Endodermal cell (in vitro differentiated cells): ENCODE results near the gene ASCC3. TPM values are rescaled to one million over a fixed set of nuclear protein-coding genes. Genes with fewer than 3 reads are reported as not detected.

Experiments
- DNase-seq: peaks from one replicate; pipeline ENCODE4 v3.0.0-alpha.2; 2017
- H3K27ac ChIP-seq: 2 replicates; pipeline ENCODE4 v1.5.1; 2013; ENCODE audit warnings: mild to moderate bottlenecking, low read depth, low read length, moderate library complexity
- H3K27me3 ChIP-seq: 2 replicates; pipeline ENCODE4 v1.6.1; 2013; ENCODE audit warnings: mild to moderate bottlenecking, low read length, moderate library complexity; ENCODE audit not compliant: insufficient read depth, control insufficient read depth, poor library complexity, severe bottlenecking
- H3K36me3 ChIP-seq: 2 replicates; pipeline ENCODE4 v1.7.0; 2013; ENCODE audit warnings: mild to moderate bottlenecking, low read length, moderate library complexity; ENCODE audit not compliant: control insufficient read depth, insufficient read depth
- H3K4me1 ChIP-seq: one replicate; pipeline ENCODE4 v1.7.0; 2013; ENCODE audit warnings: low read length; ENCODE audit not compliant: control insufficient read depth, insufficient read depth
- H3K4me3 ChIP-seq: 2 replicates; pipeline ENCODE4 v1.5.1; 2013; ENCODE audit warnings: mild to moderate bottlenecking, low read length, moderate library complexity
- H3K9ac ChIP-seq: 2 replicates; pipeline ENCODE4 v1.6.1; 2013; ENCODE audit warnings: mild to moderate bottlenecking, low read length, moderate library complexity; ENCODE audit not compliant: poor library complexity, severe bottlenecking; ENCODE audit errors: extremely low read depth
- H3K9me3 ChIP-seq: 2 replicates; pipeline ENCODE4 v1.6.1; 2013; ENCODE audit warnings: mild to moderate bottlenecking, low read length, moderate library complexity; ENCODE audit not compliant: control insufficient read depth
- H3K27ac Mint-ChIP-seq: 2 replicates; pipeline ENCODE4 v1.8.0; 2020; ENCODE audit warnings: mixed read lengths
- H3K27me3 Mint-ChIP-seq: 2 replicates; pipeline ENCODE4 v1.8.0; 2021; ENCODE audit warnings: mild to moderate bottlenecking, mixed read lengths; ENCODE audit not compliant: insufficient read depth
- H3K36me3 Mint-ChIP-seq: 2 replicates; pipeline ENCODE4 v1.8.0; 2020; ENCODE audit warnings: low read depth, mixed read lengths
- H3K4me1 Mint-ChIP-seq: 2 replicates; pipeline ENCODE4 v1.8.0; 2020; ENCODE audit warnings: mixed read lengths
- H3K4me3 Mint-ChIP-seq: 2 replicates; pipeline ENCODE4 v1.8.0; 2020; ENCODE audit warnings: mild to moderate bottlenecking, moderate library complexity, mixed read lengths
- H3K9me3 Mint-ChIP-seq: 2 replicates; pipeline ENCODE4 v1.8.0; 2020; ENCODE audit warnings: mild to moderate bottlenecking, mixed read lengths
- CTCF ChIP-seq: fragments of 200-600 bp; sonication (generic); conservative IDR thresholded peaks from 2 replicates; pipeline ENCODE4 v1.5.0; 2021; ENCODE audit warnings: antibody characterized with exemption, mild to moderate bottlenecking
- WGBS, 2 experiments: methylation state at CpG; one replicate each; pipeline versions ENCODE4 v1.1.5 to v1.1.7; 2013; ENCODE audit warnings: missing lambda C conversion rate in 2 of 2, mixed read lengths in 1 of 2; ENCODE audit not compliant: insufficient coverage in 1 of 2, insufficient read length in 1 of 2; 5-methylcytosine and 5-hydroxymethylcytosine counted together
- total RNA-seq, 2 donors: library from RNA; stranded (reverse); fragmentation: NEBNext Ultra II Directional in 1 of 2; extraction: Animal tissue kit (Norgen Biotek cat#: 25700) in 1 of 2; gene quantifications; 2 replicates in 1 of 2; 3 replicates in 1 of 2; pipeline ENCODE4 v1.2.1, GENCODE V29; 2021

Gene ASCC3
- total RNA-seq, 2 donors from 2014 or later = 40.0 to 41.1 TPM

- peaks cover 5% of the 10 kb centered on the region for H3K36me3 Mint-ChIP-seq
- no peak overlapping the region for H3K4me3 ChIP-seq
- H3K9ac ChIP-seq = no peak overlapping the region
- no peak overlapping the region for H3K27ac Mint-ChIP-seq
- no peaks in the 10 kb centered on the region for H3K27me3 Mint-ChIP-seq
- no peaks in the 10 kb centered on the region for H3K9me3 Mint-ChIP-seq
- no peaks in the 10 kb centered on the region for H3K27me3 ChIP-seq
- H3K4me1 ChIP-seq = no peaks in the 10 kb centered on the region
- no peak overlapping the region for H3K27ac ChIP-seq
- H3K9me3 ChIP-seq = no peaks in the 10 kb centered on the region
- peaks cover 2% of the 10 kb centered on the region for H3K4me1 Mint-ChIP-seq
- H3K36me3 ChIP-seq = peaks cover 10% of the 10 kb centered on the region
- H3K4me3 Mint-ChIP-seq = no peak overlapping the region
- no peak for DNase-seq
- WGBS, 2 experiments = 80 to 90% methylated on average over 1 to 2 of the region's 2 CpGs
- no peak for TF ChIP-seq CTCF
Measured at GRCh38 chr6:100846276-100846675, 34.9 kb downstream of the ASCC3 start.

- Histone ChIP-seq H3K9me3 (no peaks in the 10 kb centered on the region), H3K9ac (no peak overlapping the region), H3K4me1 (no peaks in the 10 kb centered on the region), H3K36me3 (peaks cover 10% of the 10 kb centered on the region), H3K4me3 (no peak overlapping the region), H3K27me3 (no peaks in the 10 kb centered on the region), H3K27ac (no peak overlapping the region)
- WGBS, 2 experiments = 100% methylated on average over 1 of the region's 1 CpG; no CpG with 5 or more reads in 1 of the 2 experiments
- Mint-ChIP-seq H3K27me3 (no peaks in the 10 kb centered on the region), H3K27ac (no peak overlapping the region), H3K4me1 (peaks cover 2% of the 10 kb centered on the region), H3K36me3 (peaks cover 5% of the 10 kb centered on the region), H3K9me3 (no peaks in the 10 kb centered on the region), H3K4me3 (no peak overlapping the region)
- no peak for TF ChIP-seq CTCF
- DNase-seq = no peak
Measured at GRCh38 chr6:100845676-100846075, 35.5 kb downstream of the ASCC3 start.

GRCh38 chr6:100839419-100839818, 41.7 kb downstream of the ASCC3 start:
- no peaks in the 10 kb centered on the region for H3K4me1 ChIP-seq
- Mint-ChIP-seq H3K4me3 (no peak overlapping the region), H3K4me1 (peaks cover 2% of the 10 kb centered on the region), H3K27me3 (no peaks in the 10 kb centered on the region), H3K27ac (no peak overlapping the region), H3K36me3 (peaks cover 7% of the 10 kb centered on the region), H3K9me3 (no peaks in the 10 kb centered on the region)
- H3K27me3 ChIP-seq = no peaks in the 10 kb centered on the region
- no peaks in the 10 kb centered on the region for H3K9me3 ChIP-seq
- no peak for DNase-seq
- H3K27ac ChIP-seq = no peak overlapping the region
- H3K4me3 ChIP-seq = no peak overlapping the region
- peaks cover 8% of the 10 kb centered on the region for H3K36me3 ChIP-seq
- no peak for TF ChIP-seq CTCF
- H3K9ac ChIP-seq = no peak overlapping the region
- 100% methylated on average over 1 of the region's 1 CpG; no CpG with 5 or more reads in 1 of the 2 experiments for WGBS, 2 experiments
